ENCODE results near the gene EYS.
"Not testable (repeated sequence)": the region's sequence is repeated elsewhere in the genome, so short reads cannot be mapped to it uniquely, and the experiment has no call there.

The EYS gene

GRCh38 chr6:63802606-63803206, 1904.3 kb downstream of the EYS start:
- DNase-seq = no peak

GRCh38 chr6:63800386-63800785, 1906.6 kb downstream of the EYS start:
- not testable (repeated sequence) for DNase-seq

- DNase-seq = no peak
Measured at GRCh38 chr6:63799813-63800212, 1907.2 kb downstream of the EYS start.

- DNase-seq = no peak
Measured at GRCh38 chr6:63799313-63799712, 1907.7 kb downstream of the EYS start.

GRCh38 chr6:63798378-63798777, 1908.6 kb downstream of the EYS start:
- DNase-seq = no peak

DNA sequence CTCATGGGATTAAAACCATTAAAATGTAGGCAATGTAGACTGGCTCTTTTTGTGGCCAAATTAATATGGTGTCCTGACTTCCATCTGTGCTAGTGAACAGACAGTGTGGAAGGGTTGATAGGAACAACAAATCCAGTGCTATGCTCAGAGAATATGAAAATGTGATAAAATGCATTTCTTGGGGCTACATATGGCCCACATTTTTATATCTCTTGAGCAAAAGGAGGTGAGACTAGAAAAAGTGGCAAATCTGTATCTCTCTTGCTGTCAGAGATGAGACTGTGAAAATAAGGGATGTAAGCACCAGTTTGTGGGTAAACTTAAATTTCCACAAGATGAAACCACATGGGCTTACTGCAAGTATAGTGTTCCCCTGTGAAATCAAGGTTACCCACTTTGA, 1909.3 kb downstream of the EYS start:
- no peak for DNase-seq

- DNase-seq = no peak
Measured at GRCh38 chr6:63795826-63796225, 1911.2 kb downstream of the EYS start.

DNA sequence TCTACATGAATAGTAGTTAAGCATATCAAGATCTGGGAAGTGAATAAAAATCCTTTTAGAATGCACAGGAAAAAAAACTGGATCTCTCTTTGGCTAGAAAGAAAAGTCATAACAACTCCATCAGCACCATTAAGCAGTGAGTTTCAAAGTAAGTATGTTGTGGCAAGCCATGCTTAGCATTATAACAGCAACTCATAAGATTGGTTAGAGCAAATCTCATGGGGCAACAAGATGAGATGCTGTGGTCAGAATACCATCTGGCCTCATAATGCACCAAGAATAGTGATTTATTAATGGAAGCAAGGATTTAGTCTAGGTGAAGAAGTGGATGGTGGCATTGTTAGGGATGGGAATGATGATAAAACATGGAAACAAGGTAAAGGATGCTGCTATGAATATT, 1912.0 kb downstream of the EYS start:
- no peak for DNase-seq

- DNase-seq = no peak
Measured at GRCh38 chr6:63793465-63794137, 1913.4 kb downstream of the EYS start.

GRCh38 chr6:63792736-63793464, 1914.1 kb downstream of the EYS start:
- no peak for DNase-seq

- no peak for DNase-seq
Measured at GRCh38 chr6:63790334-63790733, 1916.7 kb downstream of the EYS start.

DNA sequence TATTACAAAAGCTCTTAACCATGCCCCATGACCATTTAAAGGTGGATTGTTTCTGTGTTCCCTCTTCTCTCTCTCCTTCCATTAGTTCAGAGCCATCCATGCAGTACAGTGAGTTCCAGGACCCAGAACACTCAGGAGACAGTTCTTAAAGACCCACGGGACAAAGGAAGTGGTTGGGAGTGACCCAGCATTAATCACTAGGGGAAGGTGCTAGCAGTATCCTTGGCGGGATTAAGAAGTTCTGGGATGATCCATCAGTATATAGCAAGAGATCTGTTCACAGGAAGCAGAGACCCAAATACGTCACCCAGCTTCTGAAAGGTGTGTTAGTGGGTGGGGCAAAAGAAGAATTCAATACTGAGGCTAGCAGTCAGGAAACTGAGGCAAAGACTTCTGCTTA, 1917.3 kb downstream of the EYS start:
- no peak for DNase-seq

- no peak for DNase-seq
Measured at GRCh38 chr6:63788569-63788968, 1918.5 kb downstream of the EYS start.

- no peak for DNase-seq
Measured at GRCh38 chr6:63787021-63787420, 1920.0 kb downstream of the EYS start.

- DNase-seq = no peak
Measured at GRCh38 chr6:63785006-63785405, 1922.0 kb downstream of the EYS start.

DNA sequence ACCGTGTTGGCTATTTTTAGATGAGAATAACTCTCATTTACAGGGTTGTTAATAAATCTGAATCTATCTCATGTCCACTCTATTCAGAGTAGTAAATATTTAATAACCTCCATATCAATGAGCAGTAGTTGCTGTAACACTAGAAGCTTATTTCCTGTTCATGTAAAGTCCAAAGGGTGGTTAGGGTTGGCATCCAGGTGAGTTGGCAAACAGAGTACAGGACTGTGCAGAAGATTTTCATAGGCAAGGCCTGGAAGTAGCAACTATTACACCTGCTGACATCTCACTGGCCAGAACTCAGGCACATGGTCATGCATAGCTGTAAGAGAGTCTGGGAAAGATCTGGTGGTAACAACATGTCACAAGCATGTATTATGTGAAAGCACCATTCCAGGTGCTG, 1923.9 kb downstream of the EYS start:
- no peak for DNase-seq

DNA sequence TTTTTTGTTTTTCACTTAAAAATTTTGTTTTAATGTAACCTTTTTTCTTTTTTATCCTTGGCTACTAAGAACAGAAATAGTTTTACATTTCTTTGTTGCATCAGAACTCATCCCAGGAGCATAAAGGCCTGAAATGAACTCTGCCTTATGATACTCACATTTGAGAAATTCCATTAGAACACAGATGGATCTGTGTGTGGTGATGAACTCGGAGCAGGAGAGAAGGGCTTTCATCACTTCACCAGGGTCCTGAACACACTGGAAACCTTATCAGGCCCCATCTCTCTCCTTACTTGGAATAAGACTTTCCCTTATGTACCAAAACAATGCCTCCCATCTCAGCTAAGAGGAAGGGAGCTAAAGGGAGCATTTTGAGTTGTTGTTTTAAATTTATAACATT, 1932.1 kb downstream of the EYS start:
- DNase-seq = no peak

- no peak for DNase-seq
Measured at GRCh38 chr6:63773200-63773599, 1933.8 kb downstream of the EYS start.

- DNase-seq = no peak
Measured at GRCh38 chr6:63765828-63766227, 1941.2 kb downstream of the EYS start.

DNA sequence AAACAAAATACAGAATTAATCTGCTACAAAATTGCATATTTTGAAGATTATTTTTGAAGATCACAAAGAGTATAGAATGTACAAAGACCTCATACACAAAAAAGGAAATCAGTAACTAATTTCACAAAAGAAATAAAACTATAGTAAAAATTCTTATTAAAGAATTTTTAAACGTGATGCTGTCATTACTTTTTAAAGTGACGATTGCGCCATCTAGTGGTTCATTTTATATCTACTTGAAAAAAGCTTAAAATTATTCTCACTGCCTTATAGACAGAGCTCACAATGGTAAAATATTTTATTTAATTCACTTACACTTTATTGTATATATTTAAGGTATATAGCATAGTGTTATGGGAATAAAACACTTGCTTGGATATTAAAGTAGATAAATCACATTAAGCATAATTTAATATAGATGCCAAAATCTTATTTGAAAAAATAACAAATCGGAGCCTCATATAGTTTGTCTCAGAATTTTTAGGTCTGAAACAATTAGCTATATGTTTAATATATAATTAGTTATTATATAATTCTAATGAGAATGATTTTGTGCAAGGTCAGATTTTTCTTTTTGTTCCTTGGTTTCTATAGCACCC, 1942.6 kb downstream of the EYS start:
- peak; percentile 66 for DNase-seq

DNA sequence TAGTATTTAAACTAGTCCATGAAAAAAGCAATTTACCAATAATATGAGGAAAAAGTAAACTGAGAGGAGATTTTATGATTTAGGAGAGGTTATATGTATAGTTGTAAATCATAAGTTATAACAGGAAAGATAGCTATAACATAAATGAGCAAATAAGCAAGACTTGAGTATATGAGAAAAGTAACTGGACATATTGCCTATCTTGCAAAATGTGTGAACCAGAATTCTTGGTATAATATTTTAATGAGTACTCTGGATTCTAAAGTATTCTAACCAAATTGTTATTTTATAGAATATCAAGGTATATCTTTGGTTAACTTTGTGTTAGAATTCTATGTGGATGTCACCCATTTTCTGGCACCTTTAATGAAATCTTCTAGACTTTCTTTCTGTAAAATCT, 1946.8 kb downstream of the EYS start:
- DNase-seq = no peak

- no peak for DNase-seq
Measured at GRCh38 chr6:63759605-63760105, 1947.4 kb downstream of the EYS start.

GRCh38 chr6:63757826-63758225, 1949.2 kb downstream of the EYS start:
- no peak for DNase-seq

GRCh38 chr6:63757275-63757674, 1949.8 kb downstream of the EYS start:
- not testable (repeated sequence) for DNase-seq

Data from CD4-positive, alpha-beta T cell treated with Interleukin-17A for 1 hour (primary cell).